ENCODE data around the gene VGLL3.

- TF ChIP-seq POLR2A (IDR thresholded peaks at IDR 0.05; ENCODE audit: low read length) = no peak
- TF ChIP-seq GATA1 (IDR thresholded peaks at IDR 0.05; ENCODE audit: low read depth, low read length) = no peak
These were observed 32.4 kb downstream of the VGLL3 start for GRCh38 chr3:86958534-86958933.
